HG02943 (cell line): ENCODE data around the gene ELMO1.

Experiments
- ATAC-seq: cut with Tn5 transposase; IDR thresholded peaks from one replicate; pipeline ENCODE4 v1.9.1; 2021; ENCODE audit warnings: mild to moderate bottlenecking, low read depth, moderate library complexity; ENCODE audit not compliant: unreplicated experiment

ELMO1 gene

GRCh38 chr7:37236906-37237305 lies 211.8 kb downstream of the ELMO1 start:
- ATAC-seq = no peak

GRCh38 chr7:37235813-37236212 lies 212.9 kb downstream of the ELMO1 start:
- no peak for ATAC-seq

- ATAC-seq = no peak
These were observed 213.7 kb downstream of the ELMO1 start for GRCh38 chr7:37234928-37235327.

GRCh38 chr7:37234334-37234733 lies 214.3 kb downstream of the ELMO1 start:
- ATAC-seq = no peak

- ATAC-seq = no peak
These were observed 217.1 kb downstream of the ELMO1 start for GRCh38 chr7:37231613-37232012.

- ATAC-seq = no peak
These were observed 218.4 kb downstream of the ELMO1 start for GRCh38 chr7:37230221-37230620.

- no peak for ATAC-seq
These were observed 219.3 kb downstream of the ELMO1 start for GRCh38 chr7:37229381-37229780.

- no peak for ATAC-seq
These were observed 223.2 kb downstream of the ELMO1 start for GRCh38 chr7:37225285-37225969.

GRCh38 chr7:37224746-37225145 lies 223.9 kb downstream of the ELMO1 start:
- ATAC-seq = no peak

- no peak for ATAC-seq
These were observed 228.0 kb downstream of the ELMO1 start for GRCh38 chr7:37220664-37221063.

GRCh38 chr7:37218956-37219355 lies 229.7 kb downstream of the ELMO1 start:
- no peak for ATAC-seq

GRCh38 chr7:37216923-37217322 lies 231.7 kb downstream of the ELMO1 start:
- ATAC-seq = no peak

- no peak for ATAC-seq
These were observed 232.4 kb downstream of the ELMO1 start for GRCh38 chr7:37216156-37216852.

- no peak for ATAC-seq
These were observed 233.3 kb downstream of the ELMO1 start for GRCh38 chr7:37215290-37215923.

- no peak for ATAC-seq
These were observed 236.1 kb downstream of the ELMO1 start for GRCh38 chr7:37212556-37212955.

- no peak for ATAC-seq
These were observed 236.6 kb downstream of the ELMO1 start for GRCh38 chr7:37212051-37212450.

GRCh38 chr7:37211097-37211880 lies 237.4 kb downstream of the ELMO1 start:
- no peak for ATAC-seq

- no peak for ATAC-seq
These were observed 239.5 kb downstream of the ELMO1 start for GRCh38 chr7:37209195-37209594.

GRCh38 chr7:37208528-37208927 lies 240.1 kb downstream of the ELMO1 start:
- no peak for ATAC-seq

- no peak for ATAC-seq
These were observed 242.5 kb downstream of the ELMO1 start for GRCh38 chr7:37206192-37206591.

- ATAC-seq = no peak
These were observed 243.2 kb downstream of the ELMO1 start for GRCh38 chr7:37205451-37205850.
